ELR (cell line): Measurements from ENCODE around the gene CDH23.

Experiments
- DNase-seq: peaks from one replicate; pipeline ENCODE4 v3.0.0-alpha.2; 2015; ENCODE audit warnings: low read depth

The CDH23 gene

DNA sequence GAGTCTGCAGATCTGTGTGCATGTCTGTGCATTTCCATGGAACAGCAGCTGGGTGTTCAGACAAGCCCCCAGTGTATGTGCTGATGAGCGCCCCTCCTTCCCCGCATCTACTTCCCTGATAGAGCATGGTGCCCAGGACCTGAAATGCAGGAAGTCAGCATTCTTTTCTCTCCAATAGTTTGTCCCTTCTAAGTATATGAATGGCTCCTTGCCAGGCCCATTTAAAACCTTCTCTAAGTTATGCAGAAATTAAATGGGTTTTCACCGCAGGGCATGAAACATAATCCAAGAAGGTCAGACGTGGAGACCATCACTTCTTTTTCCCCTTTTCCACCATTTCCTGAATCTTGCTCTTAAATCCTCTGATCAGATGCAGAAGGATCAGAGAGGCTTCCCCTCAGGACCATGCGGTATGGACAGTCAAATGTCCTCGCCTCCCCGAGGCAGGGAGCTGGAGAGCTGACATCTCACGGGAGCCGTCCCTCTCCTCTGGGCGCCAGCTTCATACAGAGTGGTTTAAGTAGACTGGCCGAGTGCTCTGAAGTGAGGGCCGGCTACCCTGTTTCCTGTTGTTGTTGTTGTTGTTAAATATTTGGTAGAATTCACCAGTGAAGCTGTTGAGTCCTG is 167.6 kb downstream of the CDH23 start:
- no peak for DNase-seq

DNA sequence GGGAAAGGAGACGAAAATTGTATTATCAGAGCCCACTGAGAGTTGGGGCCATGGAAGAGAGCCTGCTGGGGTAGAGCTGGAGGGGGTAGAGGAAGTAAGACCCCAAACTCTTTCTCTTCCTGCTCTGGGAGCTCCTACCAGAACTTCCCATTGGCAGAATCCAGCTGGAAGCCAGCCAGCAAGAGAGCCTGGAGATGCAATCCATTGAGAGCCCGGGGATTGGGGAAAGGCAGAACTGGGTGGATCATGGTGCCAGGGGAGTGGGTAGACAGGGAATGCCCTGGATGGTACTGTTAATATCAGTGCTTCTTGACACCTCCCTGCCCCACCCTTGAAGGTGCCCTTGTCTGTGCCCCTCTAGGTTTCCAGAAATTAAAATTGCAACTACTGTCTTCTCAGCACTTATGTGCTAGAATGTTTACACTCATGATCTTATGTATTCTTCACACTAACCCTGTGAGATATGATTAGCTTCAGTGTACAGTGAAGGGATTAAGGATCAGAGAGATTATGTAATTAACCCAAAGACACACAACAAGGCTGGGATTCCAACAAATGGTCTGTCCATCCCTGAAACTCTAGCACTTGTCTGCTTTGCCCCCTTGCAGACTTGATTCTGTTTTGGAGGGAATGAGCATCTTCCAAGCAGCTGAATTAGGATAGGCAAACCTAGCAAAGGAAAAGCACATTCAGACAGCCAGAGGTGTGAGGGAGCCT is 168.7 kb downstream of the CDH23 start:
- no peak for DNase-seq

DNA sequence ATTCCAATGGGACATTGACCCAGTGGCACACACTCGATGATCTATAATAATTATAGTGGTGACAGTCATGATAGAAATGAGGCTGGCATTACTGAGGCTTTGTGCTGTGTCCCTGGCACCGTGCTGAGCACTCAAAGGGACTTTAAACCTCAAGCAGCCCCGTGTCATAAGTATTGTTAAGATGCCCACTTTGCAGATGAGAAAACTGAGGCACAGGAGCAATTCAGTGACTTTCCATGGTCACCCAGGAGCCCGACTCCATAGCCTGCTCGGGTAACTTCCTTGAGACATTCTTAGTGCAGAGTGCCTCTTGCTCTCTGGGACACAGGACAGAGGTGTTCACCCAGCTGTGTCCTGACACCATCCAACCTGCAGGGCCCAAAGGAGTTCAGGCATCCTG is 170.3 kb downstream of the CDH23 start:
- DNase-seq: no peak

DNA sequence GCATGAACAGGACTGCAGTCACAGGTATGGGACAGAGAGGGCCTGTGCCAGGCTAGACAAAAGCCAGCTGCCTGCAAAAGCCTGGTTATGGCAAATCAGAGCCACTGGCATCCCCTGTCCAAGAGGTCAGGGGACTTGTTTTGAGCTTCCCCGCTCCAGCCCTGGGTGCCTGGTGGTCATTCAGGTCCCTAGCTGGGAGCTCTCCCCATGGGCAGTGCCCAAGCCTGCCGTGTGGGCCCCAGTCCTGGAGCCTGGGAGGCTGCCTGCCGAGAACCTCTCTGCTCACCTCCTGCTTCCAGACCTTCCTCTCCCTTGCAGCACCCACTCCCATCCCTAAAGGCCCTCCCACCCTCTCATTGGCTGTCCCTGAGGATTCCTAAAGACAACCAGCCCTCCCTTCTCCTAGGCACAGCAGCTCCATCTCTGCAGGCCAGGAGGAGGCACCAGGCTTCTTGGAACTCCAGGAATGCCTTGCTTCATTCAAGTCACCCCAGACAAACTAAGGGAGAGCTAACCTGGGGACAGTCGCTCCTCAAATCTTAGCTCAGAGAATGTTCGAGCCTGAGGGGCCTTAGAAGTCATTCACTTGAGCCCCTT is 172.3 kb downstream of the CDH23 start:
- no peak for DNase-seq

DNA sequence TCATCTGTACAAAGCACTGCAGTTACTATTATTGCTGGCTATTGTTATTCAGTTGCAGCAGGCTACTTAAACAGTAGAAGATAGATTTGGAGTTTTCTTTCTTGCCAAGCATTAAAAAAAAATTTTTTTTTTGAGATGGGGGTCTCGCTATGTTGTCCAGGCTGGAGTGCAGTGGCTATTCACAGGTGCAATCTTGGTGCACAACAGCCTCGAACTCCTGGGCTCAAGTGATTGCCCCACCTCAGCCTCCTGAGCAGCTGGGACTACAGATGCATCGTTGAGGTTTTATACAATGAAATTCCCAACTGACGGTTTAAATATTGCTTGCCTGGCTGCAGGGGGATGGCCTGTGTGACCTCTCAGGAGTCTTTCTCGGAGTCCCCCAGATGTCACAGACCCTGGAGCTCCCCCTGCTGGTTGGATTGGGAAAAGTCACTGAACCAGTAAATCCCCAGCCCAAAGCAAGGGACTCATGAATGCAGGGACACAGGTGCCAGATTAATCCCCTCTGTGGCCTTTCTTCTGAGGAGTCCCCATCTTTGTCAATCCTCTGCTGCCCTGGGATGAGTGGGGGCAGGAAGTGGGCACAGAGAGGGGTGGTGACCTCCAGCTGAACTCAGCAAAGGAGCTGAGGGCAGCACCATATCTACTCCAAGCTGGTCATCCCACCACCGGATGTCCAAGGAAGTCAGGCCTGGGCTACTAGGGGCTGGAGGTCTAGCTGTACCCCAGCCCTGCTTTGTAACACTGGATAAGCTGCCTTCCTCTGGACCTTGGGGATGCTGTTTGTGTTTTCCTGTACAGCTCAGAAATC is 173.3 kb downstream of the CDH23 start:
- DNase-seq: peak; percentile 61

DNA sequence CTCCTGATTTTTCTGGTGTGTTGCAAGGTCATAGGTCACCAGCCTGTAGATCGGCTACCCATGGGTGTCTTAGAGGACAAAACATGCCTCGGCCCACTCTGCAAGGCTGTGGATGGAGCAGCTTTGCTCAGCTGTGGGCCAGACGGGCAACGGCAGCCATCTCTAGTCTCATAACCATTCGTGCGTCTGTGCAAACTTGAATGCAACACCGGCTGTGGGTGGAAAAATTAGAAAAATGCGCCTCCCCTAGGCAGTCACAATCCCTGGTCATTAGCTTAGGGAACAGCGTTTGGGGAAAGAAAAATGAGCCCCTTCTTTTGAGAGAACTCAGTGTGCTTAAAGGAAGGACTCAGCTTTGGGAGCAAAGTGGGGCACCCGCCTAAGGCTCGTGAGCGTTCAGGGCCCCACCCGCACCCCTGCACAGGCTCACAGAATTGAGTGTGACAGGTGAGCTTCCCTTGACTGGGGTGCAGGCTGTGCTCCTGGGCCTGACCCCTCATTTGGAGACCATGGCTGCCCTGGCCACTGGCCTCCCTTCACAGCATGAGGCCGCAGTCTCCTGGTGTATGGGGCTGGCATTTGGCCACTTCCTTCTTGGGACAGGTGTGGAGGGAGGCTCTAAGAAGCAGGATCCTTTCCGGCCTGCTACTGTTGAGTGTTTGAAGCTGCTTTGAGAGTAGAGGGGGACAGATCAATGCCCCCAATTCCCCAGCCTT is 174.9 kb downstream of the CDH23 start:
- DNase-seq: no peak

DNA sequence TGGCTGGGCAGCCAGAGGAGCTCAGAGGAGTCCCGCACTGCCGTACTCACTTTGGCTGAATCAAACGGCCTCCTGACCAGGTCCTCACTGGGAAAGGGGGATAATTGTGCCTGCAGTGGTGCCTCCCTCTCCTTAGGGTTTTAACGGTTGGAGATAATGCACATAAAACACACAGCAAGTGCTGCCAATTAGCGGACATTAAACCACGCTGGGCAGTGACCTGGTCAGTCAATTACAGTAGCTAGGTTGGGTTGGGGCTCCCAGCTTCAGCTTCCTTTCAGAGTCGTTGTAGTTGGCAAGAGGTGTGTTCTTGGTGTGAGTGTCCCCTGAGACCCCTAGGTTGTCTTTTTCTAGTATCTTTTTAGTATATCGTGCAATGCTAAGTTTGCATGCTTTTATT is 176.2 kb downstream of the CDH23 start:
- no peak for DNase-seq

DNA sequence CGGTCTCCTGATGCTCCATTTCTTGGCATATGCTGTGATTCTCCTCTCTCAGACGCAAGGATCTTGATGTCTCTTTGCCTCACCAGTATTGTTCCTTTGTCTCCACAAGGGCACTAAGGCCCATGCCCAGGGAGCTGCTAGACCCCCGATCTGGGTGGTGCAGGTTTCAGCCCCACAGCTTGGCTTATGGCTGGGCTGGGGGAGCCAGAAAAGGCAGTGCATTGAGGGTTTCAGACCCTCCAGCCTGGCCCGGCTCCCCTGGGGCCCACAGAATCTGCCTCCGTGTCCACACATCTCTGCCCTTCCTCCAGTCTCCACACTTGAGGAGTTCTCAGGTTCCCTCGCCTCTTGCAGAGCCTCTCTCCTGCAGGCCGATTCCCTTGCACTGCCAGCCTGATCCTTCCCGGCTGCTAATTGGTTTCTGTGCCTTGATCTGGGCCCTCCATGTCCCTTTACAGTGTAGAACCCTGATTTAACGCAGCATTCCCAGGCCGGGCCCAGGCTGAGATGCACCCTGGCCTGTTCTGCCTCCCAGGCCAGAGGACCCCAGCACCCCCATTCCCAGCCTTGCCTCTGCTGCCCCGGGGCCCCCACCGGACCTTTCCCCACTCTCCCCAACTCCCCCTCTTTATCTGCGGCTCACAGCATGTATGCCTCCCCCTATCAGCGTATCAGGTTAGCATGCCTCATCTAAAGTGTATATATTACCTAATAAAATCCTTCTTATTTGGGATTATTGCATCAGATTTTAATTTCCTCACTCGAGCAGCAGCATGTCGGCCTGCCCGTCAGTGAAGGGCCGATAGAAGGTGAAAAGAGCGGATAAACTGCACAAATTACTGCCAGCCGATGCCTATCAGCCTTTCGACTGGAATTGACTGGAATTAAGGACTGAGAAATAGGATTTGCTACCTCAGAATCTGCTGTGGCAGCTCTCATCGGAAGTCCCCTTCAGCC is 177.1 kb downstream of the CDH23 start:
- no peak for DNase-seq

DNA sequence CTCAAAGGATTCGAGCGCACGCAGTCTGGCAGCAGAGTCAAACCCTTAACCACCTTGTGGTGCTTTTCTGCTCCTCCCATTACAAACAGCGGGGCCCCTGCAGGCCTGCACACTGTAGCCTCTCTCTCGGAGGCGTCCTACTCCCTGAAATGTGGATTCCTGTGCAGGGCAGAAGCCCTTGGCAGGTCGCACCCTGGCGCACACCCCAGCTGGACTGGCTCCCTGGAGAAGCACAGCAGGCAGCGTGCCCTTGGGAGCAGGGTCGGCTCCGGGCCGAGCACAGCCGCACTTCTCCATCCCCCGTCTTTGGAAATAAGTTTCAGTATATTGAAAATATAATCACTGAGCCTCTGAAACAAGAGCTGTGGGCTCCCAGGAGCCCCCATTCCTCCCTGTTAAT is 178.7 kb downstream of the CDH23 start:
- DNase-seq: no peak

DNA sequence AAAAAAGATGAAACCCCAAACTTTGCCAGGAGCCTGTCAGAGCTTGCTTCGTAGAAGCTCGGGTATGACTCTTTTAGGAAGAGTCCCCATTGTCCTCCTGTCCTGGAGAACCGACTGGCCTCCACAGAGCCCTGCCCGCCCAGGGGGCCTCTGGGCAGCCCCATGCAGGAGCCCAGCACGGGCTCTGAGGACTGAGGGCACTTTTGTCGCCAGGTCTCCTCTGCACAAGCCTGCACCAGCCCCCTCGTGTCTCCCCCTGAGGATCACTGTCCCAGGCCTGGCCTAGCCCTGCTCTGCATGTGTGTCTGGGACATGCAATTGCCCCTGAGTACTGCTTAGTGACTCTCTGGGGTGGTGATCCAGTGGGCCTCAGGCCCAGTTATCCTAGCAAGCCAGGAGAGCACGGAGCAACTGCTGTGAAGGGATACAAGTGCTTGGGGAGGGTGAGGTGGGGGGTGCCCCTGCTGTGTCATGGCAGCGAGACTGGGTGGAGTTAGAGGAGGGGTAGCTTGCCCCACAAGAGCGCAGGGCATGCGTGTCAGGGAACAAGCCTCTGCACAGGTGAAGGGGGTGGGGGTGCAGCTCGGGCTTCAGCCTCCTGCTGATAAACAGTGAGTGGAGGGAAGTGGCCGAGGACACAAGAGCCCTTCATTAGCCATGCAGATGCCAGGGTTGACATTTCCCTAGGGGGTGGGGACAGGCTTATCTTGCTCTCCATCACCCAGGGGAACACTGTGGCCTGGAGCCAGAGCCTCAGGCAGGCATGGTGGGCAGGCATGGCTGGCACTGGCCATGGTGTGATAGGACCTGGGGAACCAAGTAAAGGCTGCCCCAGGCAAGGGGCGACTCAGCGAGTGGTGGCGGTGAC is 179.4 kb downstream of the CDH23 start:
- no peak for DNase-seq

DNA sequence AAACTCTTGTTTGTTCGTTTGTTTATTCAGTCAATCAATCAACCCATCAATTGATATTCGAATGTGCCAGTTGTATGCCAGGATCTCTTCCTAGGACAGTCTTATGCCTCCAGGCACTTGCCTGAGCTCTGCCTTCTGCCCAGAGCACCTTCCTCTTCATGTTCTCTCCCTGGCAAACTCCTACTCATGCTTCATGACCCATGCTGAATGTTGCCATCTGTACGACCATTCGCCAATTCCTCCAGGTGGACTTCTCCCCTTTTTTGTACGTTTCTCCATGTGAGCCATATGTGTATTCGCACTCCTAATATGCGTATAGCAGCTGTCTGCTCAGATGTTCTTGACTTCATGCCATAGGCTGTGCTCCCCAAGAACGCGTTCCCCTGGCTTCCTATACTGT is 180.1 kb downstream of the CDH23 start:
- DNase-seq: no peak

DNA sequence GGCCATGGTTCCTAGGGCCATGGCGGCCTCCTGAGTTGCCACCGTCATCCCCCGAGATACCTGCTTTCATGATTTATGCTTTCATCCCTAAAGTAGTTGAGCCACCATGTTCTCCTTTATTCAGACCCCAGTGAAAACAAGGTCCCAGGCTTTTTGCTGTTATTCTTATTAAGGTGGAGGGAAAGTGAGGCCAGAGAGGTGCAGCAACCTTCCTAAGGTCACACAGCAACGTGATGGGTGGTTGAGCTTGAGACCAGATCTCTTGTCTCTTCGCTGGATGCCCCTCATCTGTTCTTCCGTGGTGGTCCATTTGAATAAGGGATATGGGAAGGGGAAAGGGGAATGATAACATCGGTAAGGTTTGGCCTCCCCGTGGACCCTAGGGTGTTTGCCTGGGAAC is 180.6 kb downstream of the CDH23 start:
- DNase-seq: no peak

DNA sequence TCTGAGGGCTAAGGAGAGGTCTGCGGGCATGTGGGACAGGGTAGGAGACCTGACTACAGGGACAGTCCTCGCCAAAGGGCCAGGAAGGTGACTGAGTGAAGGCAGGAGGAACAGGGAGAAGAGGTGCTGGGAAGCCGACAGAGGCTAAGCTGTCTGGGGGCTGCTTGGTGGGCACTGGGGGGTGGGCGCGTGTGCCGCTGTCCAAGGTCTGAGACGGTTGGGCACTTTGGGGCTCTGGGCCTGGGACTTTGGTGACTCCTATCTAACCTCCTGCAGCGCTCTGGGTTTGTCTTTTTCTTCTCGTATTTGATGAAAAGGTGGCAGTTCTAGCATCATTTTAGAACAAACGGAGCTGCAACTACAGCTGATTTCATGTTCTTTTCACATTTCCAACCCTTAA is 181.3 kb downstream of the CDH23 start:
- DNase-seq: no peak

DNA sequence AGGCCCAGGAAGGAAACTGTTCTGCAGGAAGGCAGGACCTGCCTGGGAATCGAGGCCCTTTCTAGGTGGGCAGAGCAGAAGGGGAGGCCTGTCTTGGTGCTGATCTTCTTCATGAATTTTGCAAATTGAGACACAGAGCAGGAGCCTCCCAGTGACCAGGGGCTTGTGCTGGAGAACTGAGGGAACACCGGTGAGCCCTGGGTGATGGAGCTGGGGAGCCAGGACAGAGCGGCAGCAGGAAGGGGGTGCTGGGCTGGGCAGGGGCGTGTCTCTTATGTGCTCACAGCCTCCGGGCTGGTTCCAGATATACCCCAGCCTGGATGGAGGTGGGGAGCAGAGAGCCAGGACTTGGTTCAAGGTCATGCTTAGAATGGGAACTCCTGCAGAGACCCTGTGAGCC is 182.9 kb downstream of the CDH23 start:
- DNase-seq: no peak

DNA sequence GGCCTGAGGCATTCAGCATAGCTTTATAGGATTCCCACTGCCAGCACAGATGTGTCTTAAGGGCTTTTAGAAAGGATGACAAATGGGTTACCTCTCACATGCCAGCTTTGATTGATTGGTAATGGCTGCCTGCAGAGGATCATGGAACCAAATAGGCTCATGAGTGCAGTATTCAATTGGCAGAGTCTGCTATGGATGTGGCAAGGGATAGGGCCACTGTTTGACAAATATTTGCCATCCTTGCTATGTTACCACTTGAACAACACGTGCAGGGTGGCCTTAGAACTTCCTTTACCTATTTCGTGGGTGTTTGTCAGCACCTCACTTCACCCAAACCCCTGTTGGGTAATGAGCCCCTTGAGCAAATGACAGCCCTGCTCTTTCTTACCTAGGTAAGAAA is 183.7 kb downstream of the CDH23 start:
- DNase-seq: no peak

DNA sequence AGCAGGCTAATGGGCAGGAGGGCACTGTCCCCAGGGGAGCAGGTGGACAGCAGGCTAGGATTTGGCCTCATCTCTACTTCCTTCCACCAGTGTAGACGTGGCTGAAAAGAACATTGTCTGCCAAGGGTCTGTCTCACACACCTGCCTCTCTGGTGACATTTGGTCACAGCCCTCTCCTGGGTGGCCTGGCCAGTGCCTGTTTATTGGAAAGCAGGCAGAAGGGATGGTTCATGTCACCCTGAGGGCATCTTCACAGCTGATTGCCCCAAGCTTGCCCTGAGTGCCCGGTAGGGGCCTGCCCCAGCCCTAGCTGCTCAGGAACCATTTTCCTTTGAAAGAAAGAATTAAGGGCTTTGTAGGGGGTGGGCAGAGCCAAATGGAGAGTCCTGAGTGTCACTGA is 184.2 kb downstream of the CDH23 start:
- DNase-seq: no peak

DNA sequence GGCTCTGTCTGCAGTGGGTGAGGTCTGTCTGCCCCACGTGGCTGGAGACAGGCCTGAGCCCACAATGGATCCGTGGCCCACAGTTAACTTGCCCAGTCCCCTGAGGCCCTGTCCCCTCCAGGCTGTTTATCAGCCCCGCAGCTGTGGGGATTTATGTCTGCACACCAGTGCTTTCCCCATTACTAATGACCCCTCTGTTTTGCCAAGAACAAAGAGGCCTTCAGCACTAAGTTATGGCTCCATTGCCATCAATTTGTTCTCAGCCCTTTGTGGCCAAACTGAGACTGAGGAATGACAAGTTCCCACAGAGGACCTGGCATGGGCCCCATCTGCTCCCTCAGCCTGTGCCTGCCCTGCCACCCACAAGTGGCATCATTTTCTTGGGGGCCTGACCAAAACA is 184.7 kb downstream of the CDH23 start:
- DNase-seq: no peak

DNA sequence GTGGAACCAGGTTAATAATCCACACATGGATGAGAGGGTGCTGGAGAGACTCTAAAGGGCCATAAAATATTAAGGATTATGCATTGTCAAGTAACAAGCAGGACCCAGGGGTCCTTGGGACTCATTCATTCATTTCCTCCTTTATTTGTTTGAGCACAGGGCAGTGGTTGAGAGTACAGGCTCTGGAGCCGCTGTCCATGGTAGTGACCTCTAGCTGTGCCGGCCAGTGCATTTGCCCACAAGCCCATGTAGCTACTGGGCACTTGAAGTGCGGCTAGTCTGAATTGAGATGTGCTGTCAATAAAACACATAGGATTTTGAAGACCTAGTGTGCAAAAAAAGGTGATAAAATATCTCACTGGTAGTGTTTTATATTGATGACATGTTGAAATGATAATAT is 185.3 kb downstream of the CDH23 start:
- DNase-seq: peak; percentile 34

DNA sequence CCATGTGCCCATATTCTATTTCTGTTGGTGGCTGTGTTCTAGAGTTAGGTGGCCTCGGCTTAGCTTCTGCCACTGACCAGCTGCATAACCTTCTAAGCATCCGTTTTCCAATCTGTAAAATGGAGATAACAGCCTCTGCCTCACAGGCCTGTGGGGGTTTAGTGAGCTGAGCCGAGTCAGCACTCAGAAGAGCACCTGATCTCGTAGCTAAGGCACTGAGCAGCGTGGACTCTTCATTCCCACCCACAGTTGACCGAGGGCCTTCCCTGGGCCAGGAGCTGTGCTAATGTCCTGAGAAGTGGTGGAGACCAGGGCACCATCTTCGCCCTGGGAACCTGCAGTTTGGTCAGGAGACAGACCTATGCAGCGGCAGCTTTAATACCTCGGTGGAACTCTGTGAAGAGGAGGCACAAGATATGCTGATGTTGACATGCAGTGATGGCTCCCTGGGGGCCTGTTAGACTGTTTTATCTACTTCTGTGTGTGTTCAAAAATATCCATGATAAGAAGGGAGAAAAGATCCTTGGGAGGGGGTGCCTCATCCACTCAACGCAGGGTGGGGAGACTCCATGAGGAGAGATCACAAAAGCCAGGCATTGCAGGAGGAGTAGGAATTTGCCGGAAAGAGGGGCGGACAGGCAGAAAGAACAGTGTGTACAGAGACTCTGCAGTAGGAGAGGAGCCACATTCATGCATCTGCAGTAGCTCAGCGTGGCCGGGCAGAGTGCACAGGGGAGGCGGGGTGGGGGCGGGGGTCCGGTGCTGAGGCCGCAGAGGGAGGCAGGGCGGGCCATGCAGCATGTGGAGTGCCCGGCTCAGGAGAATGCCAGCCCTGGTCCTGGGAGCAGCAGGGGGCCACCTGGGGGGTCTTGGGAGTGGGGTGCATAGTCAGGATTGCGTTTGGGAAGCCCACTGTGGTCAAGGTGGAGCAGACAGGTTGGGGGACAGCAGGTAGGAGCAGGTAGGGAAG is 186.1 kb downstream of the CDH23 start:
- DNase-seq: no peak
